NCI-H1436 treated with DMSO at 0.1 percent for 48 hours (cell line): ENCODE data around the gene STK10.

ENCODE experiments used
- DNase-seq: peaks from one replicate; lab custom pipeline; 2025; lab: John Stamatoyannopoulos, UW

The STK10 gene

DNA sequence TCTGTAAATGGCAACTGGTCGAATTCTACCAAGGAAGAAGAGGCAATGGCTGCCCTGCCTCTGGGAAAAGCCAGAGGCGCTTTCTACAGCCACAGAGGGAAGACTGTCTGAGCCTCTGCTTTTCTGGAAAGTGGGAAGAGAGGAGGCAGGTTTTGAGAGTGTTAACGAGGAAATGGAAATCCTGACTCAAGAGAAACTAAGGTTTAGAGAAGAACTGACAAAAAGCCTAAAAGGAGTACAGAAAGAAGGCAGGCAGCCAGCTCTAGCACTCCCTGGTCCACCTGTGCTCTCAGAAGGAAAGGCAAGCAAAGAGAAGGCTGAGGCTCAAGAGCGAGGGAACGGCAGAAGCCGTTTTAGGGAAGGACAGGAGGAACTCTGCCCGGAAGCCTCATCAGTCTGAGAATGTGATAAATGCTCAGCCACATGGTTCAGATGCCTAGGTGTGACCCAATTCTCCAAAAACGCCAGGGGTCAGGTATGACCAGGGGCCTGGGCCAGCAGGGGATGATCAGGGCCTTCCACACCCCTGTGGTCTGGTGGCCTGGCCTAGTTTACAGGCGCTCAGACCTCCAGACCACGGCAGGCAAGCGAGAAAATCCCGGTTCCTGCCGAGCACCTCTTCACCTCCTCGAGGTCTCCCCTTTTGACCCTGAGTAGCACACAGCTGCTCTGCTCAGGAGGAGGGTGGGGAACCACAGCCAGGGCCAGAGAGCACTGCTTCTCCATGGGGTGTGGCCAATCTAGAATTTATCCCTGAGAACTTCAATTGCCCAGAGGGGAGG lies 101.6 kb downstream of the STK10 start:
- DNase-seq: no peak

DNA sequence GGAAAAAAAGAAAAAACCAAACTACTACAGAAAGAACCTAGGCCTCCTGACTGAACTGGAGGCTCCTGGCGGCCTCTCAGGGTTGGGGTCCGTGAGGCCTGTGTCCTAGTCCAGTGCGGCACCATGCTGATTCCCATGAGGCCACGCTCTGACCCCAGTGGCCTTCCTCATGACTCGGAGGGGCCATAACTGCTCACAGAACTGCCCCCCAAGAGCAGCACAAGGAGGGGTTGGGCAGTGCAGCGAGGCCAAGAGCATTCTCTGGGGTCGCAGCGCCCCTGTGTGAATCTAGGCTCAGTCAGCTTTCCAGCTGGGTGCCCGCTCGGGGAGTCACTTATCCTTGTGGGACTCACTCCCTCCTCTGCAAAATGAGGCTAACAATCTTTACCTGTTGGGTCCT lies 102.3 kb downstream of the STK10 start:
- no peak for DNase-seq

DNA sequence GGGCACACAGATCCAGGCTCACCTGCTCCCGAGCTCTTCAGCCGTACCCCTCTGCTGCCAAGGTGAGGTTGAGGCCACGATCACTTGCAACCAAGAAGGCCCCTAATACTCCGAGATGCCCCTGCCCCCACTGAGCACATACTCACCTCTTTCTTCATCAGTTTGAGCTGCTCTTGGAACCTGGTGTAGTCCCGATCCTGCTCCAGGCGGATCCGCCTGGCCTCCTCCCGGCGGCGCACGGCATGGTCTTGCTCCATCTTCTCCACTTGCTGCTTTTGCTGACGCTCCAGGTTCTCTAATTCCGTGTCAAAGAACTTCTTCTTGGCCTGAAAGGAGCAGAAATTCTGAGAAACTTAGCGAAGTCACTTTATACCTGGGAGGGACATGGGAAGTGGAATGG lies 105.8 kb downstream of the STK10 start:
- DNase-seq: no peak

DNA sequence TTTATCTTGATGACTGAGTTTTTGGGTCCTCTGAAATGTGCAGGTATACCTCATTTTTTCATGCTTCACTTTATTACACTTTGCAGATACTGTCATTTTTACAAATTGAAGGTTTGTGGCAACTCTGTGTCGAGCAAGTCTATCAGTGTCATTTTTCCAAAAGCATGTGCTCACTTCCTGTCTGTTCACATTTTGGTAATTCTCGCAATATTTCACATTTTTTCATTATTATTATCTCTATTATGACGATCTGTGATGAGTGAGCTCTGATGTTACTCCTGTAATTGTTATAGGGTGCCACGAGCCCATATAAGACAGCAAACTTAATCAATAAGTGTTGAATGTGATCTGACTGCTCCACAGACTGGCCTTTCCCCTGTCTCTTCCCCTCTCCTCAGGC lies 108.1 kb downstream of the STK10 start:
- DNase-seq: no peak

DNA sequence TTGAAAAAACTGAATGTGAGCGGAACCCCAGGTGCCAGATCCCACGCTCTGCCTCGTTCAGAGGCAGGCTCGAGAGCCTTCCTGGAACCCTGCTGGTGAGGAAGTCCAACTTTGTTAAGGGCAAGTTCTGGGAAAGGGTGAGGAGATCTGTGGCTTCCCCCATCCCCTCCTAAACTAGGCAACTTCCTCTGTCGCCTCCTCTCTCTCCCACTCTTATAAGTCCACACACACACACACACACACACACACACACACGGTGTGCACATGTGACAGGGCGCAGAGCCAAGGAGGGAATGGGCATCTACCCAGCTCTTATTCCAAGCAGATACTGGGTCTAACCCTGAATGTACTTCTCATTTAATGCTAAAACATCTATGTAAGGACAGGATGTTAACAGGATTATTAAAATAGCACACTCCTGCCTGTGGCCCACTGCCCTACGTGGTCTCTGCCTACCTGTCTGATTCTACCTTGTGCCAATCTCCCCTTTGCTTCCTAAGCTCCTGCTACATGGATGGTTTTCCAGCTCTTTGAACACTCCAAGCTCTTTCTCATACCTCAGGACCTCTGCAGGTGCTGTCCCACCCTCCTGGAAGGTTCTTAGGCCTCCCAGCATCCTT lies 109.2 kb downstream of the STK10 start:
- DNase-seq: no peak

DNA sequence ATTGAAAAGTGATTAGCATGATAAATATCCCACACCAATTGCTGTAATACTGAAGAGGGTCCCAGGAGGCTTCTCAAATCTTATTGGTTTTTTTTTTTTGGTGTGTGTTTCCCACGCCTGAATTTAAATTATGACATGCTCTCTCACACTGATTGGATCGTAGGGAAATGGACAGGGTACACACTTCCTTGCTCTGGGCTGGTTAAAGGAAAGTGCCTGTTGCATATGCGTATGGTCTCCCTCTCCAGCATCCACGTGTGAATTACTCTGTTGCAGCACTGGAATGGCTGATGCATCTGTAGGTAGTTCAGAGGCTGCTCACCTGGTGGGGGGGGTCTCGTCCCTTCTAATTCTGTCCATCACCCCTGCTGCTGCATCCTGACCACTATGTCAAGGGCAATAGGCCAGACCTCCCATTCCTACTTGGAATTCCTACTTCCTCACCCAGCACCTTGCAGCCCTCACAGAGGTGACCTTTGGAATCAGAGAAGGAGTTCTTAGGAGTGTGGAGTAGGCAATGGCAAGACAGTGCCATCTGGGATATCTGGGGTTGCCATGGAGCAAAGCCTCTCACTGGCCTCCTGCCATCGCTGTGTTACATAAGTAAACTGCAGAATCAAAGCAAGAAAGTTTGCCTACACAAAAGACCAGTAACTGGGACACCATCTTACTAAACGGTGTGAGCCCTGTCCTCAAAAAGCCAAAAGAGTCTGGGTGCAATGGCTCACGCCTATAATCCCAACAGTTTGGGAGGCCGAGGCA lies 110.2 kb downstream of the STK10 start:
- DNase-seq: no peak

DNA sequence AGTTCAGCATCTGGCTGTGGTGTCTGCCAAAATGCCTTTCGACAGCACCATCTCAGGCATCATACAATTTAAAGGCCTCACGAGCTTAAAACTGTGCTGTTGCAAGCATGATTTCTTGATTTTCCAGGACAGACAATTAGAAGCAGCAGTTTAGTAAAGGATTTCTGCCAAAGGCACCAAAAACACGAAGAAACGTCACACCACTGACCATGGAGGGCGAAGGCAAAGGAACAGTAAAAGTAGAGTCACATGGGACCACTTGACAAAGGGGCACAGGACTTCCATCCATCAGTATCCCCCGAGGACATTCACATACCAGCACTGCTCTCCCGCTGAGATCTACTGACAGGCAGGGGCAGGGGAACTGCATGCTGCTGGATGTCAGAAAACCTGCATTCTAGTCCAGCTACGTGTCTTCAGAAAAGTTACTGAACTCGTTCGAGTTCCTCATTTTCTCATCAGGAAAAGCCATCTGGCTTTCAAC lies 111.2 kb downstream of the STK10 start:
- DNase-seq: no peak

DNA sequence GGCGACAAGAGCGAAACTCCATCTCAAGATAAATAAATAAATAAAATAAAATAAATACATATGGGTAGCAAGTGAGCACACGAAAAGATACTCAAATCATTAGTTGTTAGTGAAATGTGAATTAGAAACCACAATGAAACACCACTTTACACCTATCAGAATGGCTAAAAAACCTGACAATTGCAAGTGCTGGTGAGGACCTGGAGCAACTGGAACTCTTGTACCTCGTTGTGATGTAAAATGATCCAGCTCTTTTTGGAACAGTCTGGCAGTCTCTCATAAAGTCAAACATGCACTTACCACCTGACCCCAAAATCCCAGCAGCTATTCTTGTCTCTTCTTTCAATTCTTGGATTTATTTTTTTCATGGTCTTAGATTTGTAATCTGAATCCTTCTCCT lies 112.4 kb downstream of the STK10 start:
- DNase-seq: no peak

DNA sequence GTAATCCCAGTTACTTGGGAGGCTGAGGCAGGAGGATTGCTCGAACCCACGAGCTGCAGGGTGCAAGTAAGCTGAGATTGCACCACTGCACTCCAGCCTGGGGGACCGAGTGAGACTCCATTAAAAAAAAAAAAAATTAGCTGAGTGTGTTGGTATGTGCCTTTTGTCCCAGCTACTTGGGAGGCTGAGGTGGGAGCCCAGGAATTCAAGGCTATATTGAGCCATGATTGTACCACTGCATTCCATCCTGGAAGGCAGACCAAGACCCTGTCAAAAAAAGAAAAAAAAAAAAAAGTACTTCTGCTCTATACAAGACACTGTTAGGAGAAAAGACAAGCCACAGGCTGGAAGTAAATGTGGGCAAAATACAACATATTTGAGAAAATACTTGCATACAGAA lies 113.1 kb downstream of the STK10 start:
- no peak for DNase-seq

DNA sequence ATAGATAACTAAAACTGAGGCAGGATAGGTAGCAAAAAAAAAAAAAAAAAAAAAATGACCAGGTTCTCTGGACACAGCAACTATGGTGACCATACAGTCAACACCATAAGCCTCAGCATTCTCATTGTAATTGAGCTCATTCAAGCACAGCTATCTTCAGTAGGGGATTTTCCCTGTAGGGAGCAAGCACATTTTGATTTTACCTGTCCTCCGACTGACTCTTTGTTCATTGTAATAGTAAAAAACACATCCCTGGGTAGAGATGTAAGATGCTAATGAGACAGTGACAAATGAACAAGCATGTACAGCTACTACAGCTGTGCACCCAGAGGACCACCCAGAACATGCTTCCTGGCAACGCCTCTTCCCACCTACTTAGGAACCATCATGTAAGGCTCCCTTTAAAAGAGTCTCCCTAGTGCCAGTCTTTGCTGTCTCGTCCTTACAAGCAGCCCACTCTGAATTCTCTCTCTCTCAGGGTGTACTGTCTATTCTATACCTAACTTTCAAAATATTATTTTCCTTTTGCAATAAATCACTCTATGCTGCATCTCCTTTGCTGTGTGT lies 116.6 kb downstream of the STK10 start:
- no peak for DNase-seq

DNA sequence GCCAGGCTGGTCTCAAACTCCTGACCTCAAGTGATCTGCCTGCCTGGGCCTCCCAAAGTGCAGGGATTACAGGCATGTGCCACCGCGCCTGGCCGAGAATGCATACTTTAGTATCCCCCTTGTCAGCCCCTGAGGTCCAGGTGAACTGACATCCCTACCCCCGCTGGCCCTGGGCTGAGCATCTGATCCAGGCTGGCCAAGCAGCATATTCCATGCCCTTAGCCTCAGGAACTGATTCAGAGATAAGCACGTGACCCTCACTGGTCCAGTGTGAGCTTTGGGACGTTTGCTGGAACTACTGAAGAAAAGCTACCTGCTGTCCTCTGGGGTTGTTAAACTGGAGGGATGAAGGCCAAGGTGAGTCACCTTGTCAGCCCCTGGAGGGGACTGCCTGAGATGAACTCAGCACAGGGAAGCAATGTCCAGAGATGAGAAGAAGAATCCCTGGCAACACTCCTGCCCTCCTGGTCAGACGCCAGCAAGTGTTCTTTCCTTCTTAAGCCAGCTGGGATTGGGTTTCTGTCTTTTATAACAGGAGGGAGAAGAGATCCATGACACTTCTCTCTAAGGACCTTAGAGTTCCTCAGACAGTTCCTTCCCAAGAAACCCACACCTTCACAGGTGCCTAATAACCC lies 122.5 kb downstream of the STK10 start:
- no peak for DNase-seq

DNA sequence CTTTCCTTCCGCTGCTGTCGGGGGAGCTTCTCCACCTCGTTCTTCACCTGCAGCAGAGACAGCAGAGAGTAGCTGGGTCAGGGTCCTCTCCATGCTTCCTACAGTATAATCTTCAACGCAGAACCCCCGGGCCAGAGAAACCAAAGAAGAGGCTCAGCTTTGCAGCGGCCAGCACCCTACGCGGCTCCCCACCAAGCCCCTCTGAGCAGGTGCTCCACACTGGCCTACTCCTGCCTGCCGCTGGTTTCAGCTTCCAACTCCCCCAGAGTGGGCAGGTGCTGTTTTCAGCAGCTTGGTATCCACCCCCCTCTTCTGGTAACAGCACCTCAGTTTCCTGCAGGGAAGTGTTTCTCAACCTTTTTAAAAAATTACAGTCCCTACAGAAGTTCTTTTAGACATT lies 123.3 kb downstream of the STK10 start:
- DNase-seq: no peak

DNA sequence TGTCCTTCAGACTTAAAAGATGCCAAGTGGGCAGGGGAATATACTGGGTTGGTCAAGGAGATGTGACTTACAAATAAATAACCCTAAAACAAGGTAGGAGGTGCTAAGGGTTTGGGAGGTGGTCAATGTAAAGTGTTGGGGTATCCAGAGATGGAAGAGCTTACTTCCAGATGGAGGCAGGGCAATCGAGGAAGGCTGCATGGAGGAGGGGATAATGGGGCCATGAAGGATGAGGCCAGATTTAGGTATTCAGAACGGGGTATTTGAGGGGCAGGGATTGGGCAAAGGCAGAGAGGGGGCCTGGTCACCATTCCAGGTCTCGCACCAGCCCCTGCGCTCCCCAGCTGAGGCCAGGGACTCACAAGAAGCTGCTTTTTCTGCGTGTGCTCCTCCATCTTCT lies 123.7 kb downstream of the STK10 start:
- DNase-seq: no peak

DNA sequence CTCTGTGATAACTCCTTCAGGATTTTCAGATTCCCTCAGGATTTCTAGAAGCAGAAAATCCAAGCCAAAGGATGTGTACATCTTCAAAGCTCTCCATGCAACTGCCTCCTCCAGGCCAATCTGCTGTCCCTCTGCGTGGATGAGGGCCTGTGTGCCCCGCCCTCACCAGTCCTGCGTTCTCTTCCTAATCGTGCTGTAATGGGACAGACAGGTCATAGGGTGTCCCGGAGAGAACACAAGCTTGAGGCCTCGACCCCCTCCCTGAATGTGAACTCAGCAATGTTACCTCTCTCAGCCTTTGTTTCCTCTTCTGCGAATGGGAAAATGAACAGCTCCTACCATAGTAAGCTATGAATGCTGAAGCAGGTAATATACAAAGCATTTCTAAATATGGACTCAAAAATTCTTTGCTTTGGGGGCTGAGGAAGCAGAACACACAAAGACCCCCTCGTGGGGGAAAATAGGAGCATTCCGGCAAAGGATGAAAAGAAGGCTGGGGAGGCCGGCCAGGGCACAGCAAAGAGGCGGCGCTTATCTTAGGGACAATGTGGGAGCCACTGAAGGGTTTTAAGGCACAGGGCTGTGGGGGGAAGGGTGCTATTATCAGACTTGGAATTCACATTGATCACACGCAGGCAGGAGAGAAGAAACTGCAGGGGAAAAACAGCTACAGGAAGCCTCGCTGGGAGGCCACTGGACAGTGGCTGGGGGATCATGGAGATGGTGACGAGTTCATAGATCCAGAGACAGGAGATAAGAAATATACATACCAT lies 124.4 kb downstream of the STK10 start:
- no peak for DNase-seq

DNA sequence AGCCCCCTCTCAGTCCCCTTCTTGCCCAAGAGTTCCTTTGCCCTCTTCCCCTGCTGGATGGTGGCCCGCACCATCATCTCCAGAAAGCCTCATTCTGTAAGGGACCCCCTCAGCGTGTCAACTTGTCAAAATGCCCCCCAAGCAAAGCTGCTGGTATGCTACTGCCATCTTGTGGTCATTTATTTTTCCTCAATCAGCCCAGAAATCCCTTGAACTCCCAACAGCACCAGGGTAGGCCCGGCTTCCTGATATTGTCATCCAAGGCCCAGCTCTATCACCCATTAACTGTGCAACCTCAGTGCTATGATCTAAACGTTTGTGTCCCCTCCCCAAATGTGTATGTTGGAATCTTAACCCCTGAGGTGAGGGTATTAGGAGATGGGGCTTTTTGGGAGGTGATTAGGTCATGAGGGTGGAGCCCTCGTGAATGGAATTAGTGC lies 128.3 kb downstream of the STK10 start:
- no peak for DNase-seq

DNA sequence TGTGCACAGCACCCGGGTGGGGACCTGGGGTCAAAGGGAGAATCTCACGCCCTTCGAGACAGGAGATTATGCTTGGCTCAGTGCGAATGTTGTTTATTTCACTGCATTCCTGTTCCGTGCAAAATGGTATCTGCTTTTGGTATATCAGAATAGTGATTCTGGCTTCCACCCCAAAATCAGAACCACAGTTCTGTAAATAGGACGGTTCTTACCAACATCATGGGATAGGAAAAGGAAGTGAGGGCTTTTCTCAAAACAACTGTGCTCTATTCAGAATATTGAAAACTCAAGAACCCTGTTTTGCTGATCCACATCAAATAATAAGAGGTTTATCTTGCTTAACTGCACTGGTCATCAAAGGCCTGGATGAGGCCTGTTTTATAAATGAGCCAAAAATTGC lies 129.9 kb downstream of the STK10 start:
- DNase-seq: no peak

DNA sequence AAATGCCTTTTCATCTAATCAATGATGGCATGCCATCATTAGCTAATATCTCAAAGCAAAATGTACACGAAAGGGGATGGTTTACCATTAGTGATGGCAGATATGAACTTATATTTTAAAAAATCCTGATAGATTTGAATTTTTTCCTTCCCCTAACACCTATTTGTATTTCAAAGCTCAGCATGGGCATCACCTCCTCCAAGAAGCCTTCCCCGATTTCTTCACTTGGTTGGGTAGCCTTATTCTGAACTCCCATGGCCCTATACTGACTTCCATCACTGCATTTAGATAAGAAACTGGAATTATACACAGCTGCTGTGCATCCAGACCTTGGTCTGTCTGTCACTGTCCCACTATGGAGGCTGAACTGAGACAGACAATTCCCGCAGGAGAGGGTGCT lies 132.0 kb downstream of the STK10 start:
- DNase-seq: no peak

DNA sequence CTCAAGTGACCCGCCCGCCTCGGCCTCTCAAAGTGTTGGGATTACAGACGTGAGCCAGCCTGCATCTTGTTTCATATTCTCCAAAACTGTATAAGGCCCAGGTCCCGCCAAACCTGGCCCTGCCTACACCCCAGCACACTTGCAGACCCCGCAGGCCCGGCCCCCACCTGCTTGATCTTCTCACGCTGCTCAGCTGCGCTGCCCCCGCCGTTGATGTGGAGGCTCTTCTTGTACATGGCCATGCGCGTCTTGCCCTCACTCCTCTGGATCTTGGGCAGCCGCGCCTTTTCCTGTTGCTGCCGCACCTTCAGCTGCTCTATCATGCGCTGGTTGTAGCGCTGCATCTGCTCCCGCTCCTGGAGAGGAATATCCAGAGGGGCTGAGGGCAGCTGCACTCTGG lies 132.6 kb downstream of the STK10 start:
- no peak for DNase-seq

DNA sequence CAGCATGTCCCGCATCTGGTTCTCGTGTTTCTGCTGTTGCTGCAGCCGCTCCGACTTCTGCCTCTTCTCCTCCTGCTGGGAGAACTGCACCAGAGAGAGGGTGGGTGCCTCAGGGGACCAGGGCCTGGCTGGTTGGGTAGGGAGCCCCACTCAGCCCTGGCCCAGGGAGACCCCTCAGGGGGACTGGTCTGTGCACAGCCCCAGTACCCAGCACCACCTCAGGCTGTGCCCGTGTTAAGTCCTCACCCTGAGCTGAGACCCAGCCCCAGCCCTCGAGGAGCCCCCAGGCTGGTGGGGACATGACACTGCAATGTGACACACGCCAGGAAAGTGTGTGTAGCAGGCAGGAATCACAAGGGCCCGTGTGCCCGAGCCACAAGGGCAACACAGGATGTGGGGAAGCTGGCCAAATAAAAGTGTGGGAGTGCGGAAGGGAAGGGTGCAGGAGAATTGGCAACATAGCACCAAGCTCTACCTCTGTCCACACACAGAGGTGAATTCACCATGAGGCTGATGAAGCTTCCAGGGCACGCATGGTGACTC lies 133.3 kb downstream of the STK10 start:
- DNase-seq: no peak

DNA sequence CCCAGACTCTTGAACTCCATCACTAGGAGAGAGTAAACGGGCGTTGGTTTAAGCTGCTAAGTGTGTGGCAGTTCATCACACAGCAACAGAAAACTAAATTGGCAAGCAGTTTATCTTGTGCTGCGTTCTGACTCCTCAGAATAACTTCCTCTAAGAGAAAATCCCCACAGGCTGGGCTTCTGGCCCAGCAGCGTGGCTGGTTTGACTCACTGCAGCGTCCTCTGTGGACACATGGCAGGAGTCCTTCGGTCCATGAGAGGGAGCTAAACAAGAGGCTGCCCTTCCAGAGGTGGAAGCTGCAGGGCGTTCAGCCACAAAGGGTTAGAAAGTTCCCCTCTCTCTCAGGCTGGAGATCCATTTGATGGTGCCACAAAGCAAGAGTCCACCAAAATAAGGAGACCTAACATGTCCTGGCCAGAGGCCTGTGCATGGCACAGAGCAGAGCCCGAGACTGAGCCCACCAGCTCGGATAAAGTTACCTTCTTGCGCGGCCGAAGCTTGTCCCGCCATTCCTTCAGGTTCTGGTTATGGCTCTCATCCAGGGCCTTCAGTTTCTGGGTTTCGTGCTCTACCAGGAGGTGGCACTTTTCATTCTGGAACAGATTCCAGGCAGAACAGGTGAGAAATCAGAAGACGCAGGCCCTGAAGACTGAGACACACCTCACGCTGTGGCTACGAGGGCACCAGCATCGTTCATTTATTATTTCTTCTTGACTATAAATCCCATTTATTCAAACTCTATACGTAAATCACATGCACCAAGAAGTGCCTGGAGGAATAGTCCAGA lies 135.4 kb downstream of the STK10 start:
- no peak for DNase-seq
